Tibial nerve (tissue), 3 donors: ENCODE data around the gene ATP2C2.

ENCODE experiments used
- POLR2A ChIP-seq, 2 donors: fragments of 450-650 bp; IDR thresholded peaks; one replicate each; pipeline ENCODE4 v1.6.1; 2017; ENCODE audit warnings: antibody characterized with exemption in 2 of 2, mild to moderate bottlenecking in 2 of 2, moderate library complexity in 2 of 2
- TF ChIP-seq, protein P1 (sequence below), 5 experiments: fragments of 200-600 bp in 3 of 5; fragments of 450-650 bp in 2 of 5; sonication (generic) in 3 of 5; IDR thresholded peaks; one replicate each; pipeline ENCODE4 v1.5.1; 2016 to 2019; ENCODE audit warnings: antibody characterized with exemption in 5 of 5, mild to moderate bottlenecking in 3 of 5, moderate library complexity in 2 of 5

DNA sequence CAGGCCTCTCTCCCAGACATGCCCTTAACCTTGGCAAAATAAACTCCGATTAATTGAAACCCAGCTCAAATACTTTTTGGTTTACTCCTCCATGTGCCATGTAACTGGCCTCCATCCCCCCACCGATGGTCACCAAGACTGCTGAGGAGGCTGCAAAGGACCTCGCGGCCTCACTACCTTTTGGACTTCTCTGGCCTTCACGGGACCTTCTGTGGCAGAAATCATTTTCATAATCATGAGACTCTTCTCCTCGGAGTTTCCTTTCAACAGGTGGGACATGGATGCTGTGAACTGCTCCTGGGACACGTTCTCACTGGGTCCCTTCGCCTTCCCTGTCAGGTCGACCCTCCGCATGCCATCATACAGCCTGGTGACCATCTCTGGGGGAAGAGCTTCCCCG lies 127.2 kb downstream of the ATP2C2 start:
- TF ChIP-seq, protein P1, sequence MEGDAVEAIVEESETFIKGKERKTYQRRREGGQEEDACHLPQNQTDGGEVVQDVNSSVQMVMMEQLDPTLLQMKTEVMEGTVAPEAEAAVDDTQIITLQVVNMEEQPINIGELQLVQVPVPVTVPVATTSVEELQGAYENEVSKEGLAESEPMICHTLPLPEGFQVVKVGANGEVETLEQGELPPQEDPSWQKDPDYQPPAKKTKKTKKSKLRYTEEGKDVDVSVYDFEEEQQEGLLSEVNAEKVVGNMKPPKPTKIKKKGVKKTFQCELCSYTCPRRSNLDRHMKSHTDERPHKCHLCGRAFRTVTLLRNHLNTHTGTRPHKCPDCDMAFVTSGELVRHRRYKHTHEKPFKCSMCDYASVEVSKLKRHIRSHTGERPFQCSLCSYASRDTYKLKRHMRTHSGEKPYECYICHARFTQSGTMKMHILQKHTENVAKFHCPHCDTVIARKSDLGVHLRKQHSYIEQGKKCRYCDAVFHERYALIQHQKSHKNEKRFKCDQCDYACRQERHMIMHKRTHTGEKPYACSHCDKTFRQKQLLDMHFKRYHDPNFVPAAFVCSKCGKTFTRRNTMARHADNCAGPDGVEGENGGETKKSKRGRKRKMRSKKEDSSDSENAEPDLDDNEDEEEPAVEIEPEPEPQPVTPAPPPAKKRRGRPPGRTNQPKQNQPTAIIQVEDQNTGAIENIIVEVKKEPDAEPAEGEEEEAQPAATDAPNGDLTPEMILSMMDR (IDR thresholded peaks at IDR 0.05) = no peak
- TF ChIP-seq POLR2A (IDR thresholded peaks at IDR 0.05) = no peak
